Medulla oblongata (tissue), 1 donor: Measurements from ENCODE around the gene TGFBR2.

ENCODE experiments used
- DNase-seq: peaks from one replicate; pipeline ENCODE4 v3.0.0-alpha.2; 2015; ENCODE audit errors: extremely low spot score

TGFBR2 gene

GRCh38 chr3:30602946-30603345 lies 3.5 kb upstream of the TGFBR2 start:
- no peak for DNase-seq

GRCh38 chr3:30604093-30604492 lies 2.3 kb upstream of the TGFBR2 start:
- DNase-seq, result peak; percentile 72

GRCh38 chr3:30604558-30604957 lies 1.8 kb upstream of the TGFBR2 start:
- DNase-seq, result peak; percentile 55

- DNase-seq, result no peak
These were observed 1.4 kb upstream of the TGFBR2 start for GRCh38 chr3:30605005-30605404.

GRCh38 chr3:30605706-30606300 lies 598 bp upstream of the TGFBR2 start:
- no peak for DNase-seq

GRCh38 chr3:30607032-30607833 lies 832 bp downstream of the TGFBR2 start:
- DNase-seq, result no peak

- no peak for DNase-seq
These were observed 2.2 kb downstream of the TGFBR2 start for GRCh38 chr3:30608598-30608947.

GRCh38 chr3:30609930-30610701 lies 3.7 kb downstream of the TGFBR2 start:
- no peak for DNase-seq

- DNase-seq, result no peak
These were observed 4.4 kb downstream of the TGFBR2 start for GRCh38 chr3:30610702-30611368.

- DNase-seq, result no peak
These were observed 5.4 kb downstream of the TGFBR2 start for GRCh38 chr3:30611613-30612436.

GRCh38 chr3:30612437-30613132 lies 6.2 kb downstream of the TGFBR2 start:
- no peak for DNase-seq

GRCh38 chr3:30613133-30613825 lies 6.9 kb downstream of the TGFBR2 start:
- DNase-seq, result no peak

- no peak for DNase-seq
These were observed 8.0 kb downstream of the TGFBR2 start for GRCh38 chr3:30614373-30614772.

GRCh38 chr3:30614943-30615342 lies 8.5 kb downstream of the TGFBR2 start:
- no peak for DNase-seq

- DNase-seq, result no peak
These were observed 9.4 kb downstream of the TGFBR2 start for GRCh38 chr3:30615615-30616346.

GRCh38 chr3:30616347-30617027 lies 10.1 kb downstream of the TGFBR2 start:
- no peak for DNase-seq

- DNase-seq, result no peak
These were observed 10.7 kb downstream of the TGFBR2 start for GRCh38 chr3:30617069-30617468.

GRCh38 chr3:30617653-30618052 lies 11.3 kb downstream of the TGFBR2 start:
- no peak for DNase-seq

- no peak for DNase-seq
These were observed 12.1 kb downstream of the TGFBR2 start for GRCh38 chr3:30618526-30618925.
